CD4-positive, alpha-beta T cell treated with Interleukin-2 at 100 ng/mL for 4 hours (primary cell): ENCODE results near the gene CXADR.
"Not testable (repeated sequence)": the region's sequence is repeated elsewhere in the genome, so short reads cannot be mapped to it uniquely, and the experiment has no call there.

Source experiments
- DNase-seq: peaks from one replicate; pipeline ENCODE4 v3.0.0-alpha.2; 2020; ENCODE audit warnings: low spot score

CXADR gene

DNA sequence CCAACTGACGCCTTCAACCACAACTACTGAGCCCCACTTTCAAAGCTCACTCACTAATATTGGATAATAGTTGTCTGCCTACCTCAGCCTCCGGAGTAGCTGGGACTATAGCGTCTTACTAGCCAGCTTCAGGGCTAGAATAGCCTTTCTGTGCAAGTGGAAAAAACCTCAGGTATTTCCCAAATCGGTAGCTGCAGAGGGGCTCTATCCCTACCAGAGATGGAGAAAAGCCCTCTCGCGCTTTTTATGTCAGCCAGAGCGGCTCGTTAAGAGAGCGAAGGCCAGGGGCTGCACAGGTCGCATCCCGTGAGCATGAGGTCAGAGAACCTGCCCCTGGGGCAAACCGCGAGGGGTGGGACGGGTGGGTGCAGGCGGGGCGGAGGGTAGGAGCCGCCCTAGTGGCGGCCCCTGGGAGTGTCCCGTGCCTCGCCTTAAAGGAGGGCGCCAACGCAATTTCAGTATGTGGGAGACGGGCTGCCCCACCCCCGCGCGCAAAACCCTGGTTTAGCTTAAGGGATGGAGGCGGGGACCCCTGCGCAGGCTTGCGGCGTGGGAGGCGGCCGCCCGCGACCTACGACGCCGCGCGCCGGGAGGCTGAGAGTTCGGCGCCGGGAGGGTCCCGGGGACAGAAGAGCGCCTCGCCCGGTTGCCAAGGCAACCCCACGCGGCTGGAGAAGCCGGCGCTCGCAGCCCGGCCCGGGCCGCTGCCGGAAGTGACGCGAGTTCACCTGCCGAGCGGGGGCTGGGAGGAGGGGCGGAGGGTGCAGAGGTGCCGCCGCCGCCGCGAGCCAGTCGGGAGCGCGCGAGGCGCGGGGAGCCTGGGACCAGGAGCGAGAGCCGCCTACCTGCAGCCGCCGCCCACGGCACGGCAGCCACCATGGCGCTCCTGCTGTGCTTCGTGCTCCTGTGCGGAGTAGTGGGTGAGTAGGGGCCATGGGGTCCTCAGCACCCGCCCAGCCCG lies at the start of gene CXADR:
TSS of gene CXADR (plus strand) at position 791 of the 961 bp plus-strand sequence. CDS start at position 878, 87 bp downstream.
- peak; percentile 79 for DNase-seq

DNA sequence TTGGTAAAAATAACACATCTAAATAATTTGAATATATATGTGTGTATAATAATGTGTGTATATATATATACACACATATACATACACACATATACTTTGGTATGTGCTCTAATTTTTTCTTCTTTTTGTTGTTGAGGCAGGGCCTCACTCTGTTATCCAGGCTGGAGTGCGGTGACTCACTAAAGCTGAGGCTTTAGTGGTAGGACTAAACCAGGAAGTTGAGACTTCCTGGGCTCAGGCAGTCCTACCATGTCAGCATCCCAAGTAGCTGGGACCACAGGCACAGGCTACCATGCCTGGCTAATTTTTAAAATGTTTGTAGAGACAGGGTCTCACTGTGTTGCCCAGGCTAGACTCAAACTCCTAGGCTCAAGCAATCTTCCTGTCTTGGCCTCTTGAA lies 46.7 kb upstream of the CXADR start:
- DNase-seq, result no peak

DNA sequence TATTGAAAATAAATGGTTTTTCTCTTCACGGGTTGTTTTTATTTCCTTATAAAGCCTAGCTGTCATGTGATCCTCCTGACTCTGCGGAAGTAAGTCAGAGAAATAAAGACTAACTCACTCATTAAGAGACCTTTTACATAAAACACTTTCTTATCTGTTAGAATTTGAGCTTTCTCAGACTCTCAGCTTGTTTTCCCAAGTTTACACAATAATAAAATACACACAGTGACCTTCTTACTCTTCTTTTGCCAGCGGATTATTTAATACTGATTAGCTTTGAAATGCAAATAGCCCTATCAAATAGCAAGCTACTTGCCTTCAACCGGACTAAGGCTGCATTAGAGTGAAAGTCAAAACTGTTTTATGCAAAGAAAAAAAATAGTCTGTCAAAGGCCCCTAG lies 45.5 kb upstream of the CXADR start:
- DNase-seq, result no peak

DNA sequence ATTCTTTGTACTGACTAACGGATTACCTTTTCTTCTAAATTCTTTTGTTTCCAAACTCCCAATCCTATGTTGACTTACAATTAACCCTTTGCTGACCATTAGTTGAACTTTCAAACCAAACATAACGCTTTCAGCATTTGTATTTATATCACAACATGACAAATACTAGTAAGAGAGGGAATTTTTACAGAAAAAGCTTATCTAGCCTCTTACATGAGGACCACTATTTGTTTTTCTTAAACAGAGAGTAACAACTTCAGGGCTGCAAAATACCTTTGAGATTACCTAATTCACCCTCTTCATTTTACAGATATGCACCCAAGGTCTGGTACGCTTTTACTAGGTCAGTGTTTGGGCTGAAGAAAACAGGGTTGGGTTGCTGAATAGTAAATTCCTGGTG lies 45.0 kb upstream of the CXADR start:
- DNase-seq, result no peak

DNA sequence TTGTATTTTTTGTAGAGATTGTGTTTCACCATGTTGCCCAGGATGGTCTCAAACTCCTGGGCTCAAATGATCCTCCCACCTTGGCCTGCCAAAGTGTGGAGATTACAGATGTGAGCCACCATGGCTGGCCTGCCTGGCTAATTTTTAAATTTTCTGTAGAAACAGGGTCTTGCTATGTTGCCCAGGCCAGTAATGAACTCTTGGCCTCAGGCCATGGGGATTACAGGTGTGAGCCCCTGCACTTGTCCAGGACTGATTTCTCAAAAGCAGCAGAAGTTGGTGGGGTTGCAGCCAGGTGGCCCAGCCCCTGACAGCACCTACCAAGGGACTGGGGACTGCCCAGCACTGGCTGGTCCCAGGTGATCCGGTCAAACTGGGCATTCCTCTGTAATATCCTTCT lies 44.1 kb upstream of the CXADR start:
- no peak for DNase-seq

DNA sequence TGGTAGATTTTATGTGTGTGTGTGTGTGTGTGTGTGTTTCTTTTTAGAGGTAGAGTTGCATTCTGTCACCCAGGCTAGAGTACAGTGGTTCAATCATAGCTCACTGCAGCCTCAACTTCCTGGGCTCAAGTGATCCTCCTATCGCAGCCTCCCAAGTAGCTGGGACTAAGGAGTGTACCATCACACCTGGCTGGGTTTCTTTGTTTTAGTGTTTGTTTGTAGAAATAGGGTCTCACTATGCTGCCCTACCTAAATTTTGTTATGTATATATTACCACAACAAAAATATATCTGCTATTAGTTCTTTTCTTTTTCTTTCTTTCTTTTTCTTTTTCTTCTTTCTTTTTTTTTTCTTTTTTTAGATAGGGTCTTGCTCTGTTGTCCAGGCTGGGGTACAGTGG lies 43.1 kb upstream of the CXADR start:
- DNase-seq, result no peak

DNA sequence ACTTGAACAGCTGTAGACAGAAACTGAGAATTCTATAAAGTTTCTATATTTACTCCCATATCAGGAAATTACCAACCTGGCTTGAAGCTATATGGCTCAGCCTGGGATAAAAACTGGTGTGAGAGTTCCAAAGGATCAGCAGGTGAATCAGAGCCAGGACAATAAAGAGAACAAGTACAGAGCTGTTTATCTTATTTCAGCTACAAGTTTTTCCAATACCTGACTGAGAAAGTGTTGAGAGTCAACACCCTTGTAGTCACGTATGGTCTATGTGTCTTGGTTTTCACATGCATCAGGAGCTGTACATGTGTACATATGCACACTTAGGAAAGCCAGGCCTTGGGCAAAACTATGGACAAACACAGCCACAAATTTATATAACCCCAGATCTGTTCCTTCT lies 40.7 kb upstream of the CXADR start:
- DNase-seq, result no peak

DNA sequence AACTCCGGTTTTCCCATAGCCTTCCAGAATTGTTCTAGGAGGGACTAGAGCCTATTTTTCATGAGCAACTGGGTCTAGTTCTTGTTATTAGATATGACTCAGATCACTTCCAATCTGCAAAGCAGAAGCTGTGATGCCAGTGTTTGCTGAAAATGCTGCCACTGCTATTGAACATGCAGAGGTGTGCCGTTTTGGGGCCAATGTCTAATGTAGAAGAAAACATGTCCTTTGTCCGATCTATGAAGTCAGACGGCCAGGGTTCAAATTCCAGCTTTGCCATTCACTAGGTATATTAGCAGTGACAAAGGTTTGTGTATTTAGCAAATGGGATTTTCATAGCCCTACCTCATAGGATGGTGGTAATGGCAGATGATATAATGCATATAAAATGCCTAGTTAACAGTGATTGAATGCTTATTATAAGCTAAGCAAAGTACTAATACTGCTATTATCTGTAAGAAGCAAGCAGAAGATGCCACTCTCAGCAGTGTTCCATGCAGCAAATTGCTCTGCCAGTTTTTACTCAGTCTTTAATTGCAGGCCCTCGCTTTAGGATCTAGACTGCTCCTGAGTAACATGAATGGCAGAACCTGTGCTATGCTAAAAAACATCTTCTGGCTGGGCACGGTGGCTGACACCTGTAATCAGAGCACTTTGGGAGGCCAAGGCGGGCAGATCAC lies 40.1 kb upstream of the CXADR start:
- no peak for DNase-seq

DNA sequence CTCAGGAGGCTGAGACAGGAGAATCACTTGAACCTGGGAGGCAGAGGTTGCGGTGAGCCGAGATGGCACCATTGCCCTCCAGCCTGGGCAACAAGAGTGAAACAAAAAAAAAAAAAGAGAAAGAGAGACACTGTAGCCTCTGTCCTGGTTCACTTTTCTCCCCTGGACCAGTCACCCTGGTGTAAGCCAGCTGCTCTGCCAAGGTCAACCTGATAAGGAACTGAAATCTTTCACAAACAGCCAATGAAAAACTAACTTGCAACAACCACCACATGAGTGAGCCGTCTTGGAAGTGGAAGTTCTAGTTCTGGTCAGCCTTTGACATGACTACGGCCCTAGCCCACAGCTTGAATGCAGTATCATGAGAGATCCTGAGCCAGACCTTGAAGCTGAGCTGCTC lies 36.8 kb upstream of the CXADR start:
- no peak for DNase-seq

DNA sequence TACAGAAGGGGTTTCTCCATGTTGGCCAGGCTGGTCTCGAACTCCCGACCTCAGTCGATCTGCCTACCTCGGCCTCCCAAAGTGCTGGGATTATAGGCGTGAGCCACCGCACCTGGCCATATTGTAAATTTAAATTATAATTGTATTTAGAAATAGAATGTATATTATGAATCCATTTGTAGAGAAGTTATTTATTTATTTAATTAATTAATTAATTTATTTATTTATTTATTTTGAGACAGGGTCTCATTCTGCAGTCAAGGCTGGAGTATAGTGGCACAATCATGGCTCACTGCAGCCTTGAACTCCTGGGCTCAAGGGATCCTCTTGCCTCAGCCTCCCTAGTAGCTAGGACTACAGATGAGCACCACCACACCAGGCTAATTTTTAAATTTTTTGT lies 34.7 kb upstream of the CXADR start:
- not testable (repeated sequence) for DNase-seq

DNA sequence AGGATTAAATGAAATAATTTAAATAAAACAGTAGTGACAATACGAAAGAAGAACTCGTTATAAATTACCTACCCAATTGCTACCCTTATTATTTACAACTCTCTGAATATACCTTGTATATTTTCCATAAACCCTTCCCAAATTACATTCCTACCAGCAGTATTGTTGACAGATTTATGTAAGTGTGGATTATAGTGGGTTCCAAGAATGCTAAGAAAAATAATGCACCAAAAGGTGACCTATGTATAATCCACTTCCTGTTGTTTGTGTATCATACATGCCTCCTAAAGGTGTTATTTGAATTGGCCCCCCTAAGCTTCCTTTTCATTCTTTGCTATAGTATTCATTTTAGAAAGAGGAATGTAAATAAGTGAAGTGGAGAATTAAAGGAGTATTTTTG lies 33.2 kb upstream of the CXADR start:
- DNase-seq, result no peak

DNA sequence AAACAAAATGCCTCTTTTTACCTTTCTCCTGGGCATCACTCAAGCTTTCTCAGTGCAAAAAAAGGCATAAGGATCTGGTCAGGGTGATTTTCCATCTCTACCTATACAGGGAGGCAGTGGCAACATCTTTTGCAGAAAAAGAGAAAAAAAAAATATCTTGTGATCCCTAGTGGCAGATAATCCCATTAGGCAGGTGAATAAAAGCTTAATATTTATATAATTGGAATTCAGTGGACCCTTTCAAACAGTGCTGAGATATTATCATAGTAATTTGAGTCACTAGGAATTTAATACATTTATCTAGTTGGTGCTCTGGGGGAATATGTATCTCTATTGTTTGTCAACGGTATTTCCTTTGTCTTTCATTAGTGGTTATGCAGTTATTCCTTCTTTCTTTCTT lies 29.9 kb upstream of the CXADR start:
- no peak for DNase-seq

DNA sequence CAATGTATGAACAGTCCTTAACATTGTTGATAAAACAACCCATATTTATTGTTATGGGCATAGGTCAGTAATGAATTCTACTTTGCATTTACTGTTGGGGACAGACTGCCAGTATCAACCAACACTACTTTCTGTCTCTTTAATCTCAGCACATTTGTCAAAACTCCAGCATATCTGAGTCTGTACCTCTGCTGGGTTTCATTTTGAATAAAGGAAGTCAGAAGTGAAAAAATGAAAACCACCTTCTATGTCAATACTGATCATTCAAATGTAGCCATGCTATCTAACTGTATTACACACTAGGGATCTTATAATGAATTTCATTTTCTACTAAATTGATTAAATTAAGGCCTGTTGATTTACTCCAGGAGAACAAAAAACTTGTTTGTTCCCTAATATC lies 24.2 kb upstream of the CXADR start:
- no peak for DNase-seq

DNA sequence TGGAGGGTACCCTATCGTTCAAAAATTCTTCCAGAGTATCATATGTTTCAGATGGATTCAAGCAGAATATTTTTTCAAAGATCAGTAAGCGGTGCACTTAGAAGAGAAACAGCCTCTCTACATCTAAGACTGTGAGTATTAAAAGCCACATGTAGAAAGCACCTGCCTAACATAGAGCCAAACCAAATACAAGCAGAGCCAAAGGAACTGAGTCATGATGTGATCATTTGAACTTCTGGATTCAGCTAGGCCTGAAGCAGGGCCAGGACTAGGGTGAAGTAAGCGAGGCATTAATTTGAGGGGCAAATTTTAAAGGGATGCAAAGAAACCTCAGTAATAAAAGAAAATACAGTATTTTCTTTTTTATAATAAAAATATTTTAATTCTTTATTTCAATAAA lies 23.3 kb upstream of the CXADR start:
- DNase-seq, result not testable (repeated sequence)

DNA sequence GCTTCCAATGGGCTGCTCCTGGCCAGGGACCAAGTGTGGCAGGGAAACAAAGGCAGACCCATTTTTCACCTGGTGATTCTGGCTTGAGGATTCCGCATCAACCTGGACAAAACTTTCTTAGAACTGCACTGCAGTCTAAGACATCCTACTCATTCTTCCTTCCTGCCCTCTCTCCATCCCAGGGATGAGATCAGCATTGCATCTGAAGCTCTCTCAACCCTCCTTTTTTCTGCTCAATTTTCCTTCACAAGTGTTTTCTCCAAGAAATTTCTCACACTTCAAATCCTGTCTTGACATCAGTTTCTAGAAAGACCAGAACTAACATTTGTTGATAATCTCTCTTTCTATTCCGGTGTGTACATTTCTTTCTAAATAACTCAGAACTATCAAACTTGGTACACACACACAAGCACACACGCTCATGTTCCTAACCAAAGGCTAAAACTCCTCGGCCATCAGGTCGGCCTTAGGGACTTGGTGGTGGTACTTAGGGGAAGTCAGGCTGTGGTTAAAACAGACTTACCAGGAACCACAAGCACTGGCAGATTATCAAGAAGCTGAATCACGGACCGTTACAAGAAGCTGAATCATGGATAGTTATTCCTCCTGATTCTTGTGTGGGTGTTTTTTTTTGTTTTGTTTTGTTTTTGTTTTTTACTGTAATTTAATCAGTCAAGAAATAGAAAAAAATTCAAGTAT lies 21.0 kb upstream of the CXADR start:
- no peak for DNase-seq

DNA sequence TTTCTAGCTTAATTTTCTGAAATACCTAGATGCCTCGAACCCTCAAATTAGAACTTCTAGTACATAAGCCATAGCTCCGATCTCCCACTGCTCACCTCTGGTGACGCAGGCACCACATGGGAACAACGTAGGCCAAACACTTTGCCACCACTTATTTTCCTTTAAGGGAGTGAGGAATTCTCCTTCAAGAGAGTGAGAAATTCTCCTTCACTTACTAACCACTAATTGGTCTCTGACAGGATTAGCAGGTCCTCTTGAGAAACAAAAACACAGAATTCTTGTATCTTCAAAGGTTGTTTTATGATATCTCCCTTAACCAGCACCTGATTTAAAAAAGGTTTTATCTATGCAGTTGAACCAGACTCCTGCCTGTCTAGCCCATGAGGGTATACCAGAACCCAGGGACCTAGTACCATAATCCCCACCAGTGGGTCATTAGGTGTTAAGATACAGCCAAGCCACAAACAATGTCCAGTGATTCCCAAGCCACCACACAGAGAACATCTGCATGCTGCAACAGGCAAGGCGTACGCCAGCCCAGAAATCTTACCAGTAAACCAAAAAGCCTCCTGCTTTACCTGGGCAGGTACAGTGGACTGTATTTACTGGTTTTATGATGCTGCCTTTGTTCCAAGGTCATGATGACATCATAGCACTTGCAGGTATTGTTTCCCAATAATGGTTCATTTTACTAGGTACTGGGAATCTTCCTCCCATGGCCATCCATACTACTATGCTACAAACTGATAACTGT lies 20.3 kb upstream of the CXADR start:
- DNase-seq, result no peak

DNA sequence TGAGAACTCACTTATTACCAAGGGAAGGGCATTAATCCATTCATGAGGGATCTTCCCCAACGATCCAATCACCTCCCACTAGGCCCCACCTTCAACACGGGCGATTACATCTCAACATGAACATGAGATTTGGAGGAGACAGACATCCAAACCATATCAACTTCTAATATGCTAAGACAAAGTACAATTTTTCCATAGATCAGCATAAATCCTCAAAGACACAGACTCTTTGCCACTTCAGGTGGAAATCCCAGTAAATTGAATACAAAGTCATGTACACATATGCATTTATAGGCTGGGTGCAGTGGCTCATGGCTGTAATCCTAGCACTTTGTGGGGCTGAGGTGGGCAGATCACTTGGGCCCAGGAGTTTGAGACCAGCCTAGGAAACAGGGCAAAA lies 18.8 kb upstream of the CXADR start:
- DNase-seq, result no peak

DNA sequence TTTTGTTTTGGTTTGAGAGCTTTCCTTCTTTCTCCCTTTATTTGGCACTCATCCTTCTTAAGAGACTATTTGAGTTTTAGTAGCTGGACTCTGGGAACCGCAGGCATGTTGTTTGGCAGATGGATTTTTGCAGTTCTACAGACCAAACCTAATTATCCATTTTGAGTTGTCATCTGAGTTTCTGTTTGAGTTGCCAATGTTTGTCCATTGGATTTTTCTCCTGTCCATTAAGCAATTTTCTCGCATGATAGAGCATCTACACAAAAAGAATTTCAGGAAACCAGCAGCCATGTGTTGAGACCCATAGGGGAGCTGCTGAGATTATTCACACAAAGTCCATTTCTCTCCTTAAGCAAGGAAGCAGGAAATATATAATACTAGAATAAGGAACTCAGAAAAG lies 17.2 kb upstream of the CXADR start:
- DNase-seq, result no peak

DNA sequence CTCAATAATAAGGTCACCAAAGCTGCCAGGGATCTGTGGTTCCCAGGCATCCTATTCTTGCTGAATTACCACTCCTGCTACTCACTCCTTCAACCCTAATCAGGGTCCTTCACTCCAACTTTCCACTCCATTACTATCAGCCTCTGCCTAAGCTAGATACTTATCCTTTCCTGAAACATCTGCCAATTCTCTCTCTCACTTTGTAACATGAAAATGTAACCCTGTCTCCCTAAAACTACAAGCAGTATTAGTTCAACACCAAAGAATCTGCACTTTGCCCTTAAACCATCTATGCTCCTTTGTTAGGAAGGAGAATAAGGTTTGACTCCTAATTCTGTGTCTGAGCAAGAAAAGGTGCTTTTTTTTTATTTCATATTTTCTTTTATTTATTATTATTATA lies 15.5 kb upstream of the CXADR start:
- DNase-seq, result no peak

DNA sequence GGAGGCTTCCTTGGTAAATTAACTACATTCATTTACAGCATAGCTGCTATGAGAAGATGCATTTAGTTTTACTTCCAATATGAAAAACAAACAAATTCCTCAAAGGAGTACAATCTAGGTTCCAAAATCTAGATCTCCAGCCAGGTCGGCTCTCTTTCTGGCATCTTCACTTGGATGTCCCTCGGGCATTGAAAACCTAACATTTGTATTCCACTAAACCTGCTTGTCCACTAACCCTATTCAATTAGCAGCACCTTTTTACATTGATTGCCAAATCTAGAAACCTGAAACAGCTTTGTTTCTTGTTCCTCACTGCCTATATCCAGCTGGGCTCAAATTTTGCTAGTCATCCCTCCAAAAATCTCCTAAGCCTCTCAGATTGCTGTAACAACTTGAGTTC lies 14.3 kb upstream of the CXADR start:
- DNase-seq, result no peak

DNA sequence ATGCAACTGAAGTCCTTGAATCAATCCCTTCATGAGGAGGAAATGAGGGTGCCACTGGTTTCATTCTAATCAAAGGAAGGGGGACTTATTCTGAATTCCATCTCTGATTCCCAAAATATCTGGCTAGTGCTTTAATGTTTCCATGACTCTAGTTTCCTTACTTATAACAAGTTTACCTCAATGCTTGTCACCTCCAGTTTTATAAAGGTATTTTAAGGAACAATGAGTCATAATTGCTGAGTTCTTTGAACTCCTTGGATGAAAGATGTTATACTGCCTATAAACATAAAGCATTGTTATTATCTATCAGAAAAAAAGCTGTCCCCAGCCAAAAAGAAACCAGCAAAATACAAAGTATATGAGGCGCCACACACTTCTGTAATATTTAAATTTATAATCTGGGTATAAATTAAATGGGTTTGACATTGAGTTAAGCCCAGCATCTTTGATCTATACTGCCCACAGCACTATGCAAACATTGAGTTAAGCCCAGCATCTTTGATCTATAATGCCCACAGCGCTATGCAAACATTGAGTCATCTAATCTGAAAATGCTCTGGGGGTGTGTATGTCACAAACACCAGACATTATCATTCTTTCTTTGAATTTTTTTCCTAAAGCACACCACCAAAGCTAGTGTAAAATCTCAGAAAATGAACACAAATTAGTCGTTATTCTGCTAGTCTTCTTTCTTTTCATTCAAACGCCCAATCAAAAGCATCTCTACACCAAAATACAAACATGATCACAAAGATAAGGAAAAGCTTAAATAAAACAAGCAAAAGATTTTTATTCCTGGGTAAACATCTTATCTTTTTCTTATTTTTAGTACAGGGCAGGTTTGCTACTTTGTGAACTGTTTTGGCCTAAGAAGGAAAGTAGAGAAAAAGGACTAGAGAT lies 11.5 kb upstream of the CXADR start:
- no peak for DNase-seq
